Chondrocyte (in vitro differentiated cells): ENCODE measurements around the gene ELP6. TPM values are rescaled to one million over a fixed set of nuclear protein-coding genes. Genes with fewer than 3 reads are reported as not detected.

Source experiments
- DNase-seq: peaks from one replicate; pipeline ENCODE4 v3.0.0; 2021; ENCODE audit warnings: mixed read lengths, low spot score
- H3K27ac Mint-ChIP-seq: one replicate; pipeline ENCODE4 v1.8.0; 2021; ENCODE audit warnings: mild to moderate bottlenecking, moderate library complexity, mixed read lengths; ENCODE audit not compliant: unreplicated experiment
- H3K27me3 Mint-ChIP-seq: 2 replicates; pipeline ENCODE4 v1.8.0; 2021; ENCODE audit warnings: low read depth, mixed read lengths
- H3K36me3 Mint-ChIP-seq: 2 replicates; pipeline ENCODE4 v1.8.0; 2021; ENCODE audit warnings: low read depth, mixed read lengths
- H3K4me1 Mint-ChIP-seq: 2 replicates; pipeline ENCODE4 v1.8.0; 2021; ENCODE audit warnings: low read depth, mild to moderate bottlenecking, mixed read lengths
- H3K4me3 Mint-ChIP-seq: one replicate; pipeline ENCODE4 v1.8.0; 2021; ENCODE audit warnings: mild to moderate bottlenecking, moderate library complexity, mixed read lengths; ENCODE audit not compliant: unreplicated experiment
- H3K9me3 Mint-ChIP-seq: 2 replicates; pipeline ENCODE4 v1.8.0; 2021; ENCODE audit warnings: low read depth, mixed read lengths
- CTCF ChIP-seq: fragments of 200-600 bp; sonication (generic); IDR thresholded peaks from 2 replicates; pipeline ENCODE4 v1.5.0; 2021; ENCODE audit warnings: antibody characterized with exemption, mild to moderate bottlenecking, moderate library complexity
- total RNA-seq: library from RNA; stranded (reverse); gene quantifications from 3 replicates; pipeline ENCODE4 v1.2.1, GENCODE V29; 2021

The ELP6 gene
- total RNA-seq, 1 donor from 2014 or later = 30.2 TPM

- Mint-ChIP-seq H3K27me3 (no peaks in the 10 kb centered on the region), H3K9me3 (peaks cover 5% of the 10 kb centered on the region), H3K4me3 (no peak overlapping the region), H3K36me3 (no peaks in the 10 kb centered on the region), H3K4me1 (peaks cover 12% of the 10 kb centered on the region), H3K27ac (peak overlapping the region; percentile 34)
- DNase-seq = no peak
- TF ChIP-seq CTCF = no peak
Observed at GRCh38 chr3:47456984-47457383, 56.5 kb downstream of the ELP6 start.

GRCh38 chr3:47455806-47456452, 57.6 kb downstream of the ELP6 start:
- H3K27me3 Mint-ChIP-seq = no peaks in the 10 kb centered on the region
- no peak overlapping the region for H3K4me3 Mint-ChIP-seq
- TF ChIP-seq CTCF = no peak
- H3K27ac Mint-ChIP-seq = peak overlapping the region; percentile 80
- H3K4me1 Mint-ChIP-seq = peaks cover 12% of the 10 kb centered on the region
- DNase-seq = no peak
- H3K9me3 Mint-ChIP-seq = peaks cover 5% of the 10 kb centered on the region
- no peaks in the 10 kb centered on the region for H3K36me3 Mint-ChIP-seq

GRCh38 chr3:47452453-47453215, 60.9 kb downstream of the ELP6 start:
- H3K4me1 Mint-ChIP-seq = peaks cover 12% of the 10 kb centered on the region
- H3K9me3 Mint-ChIP-seq = peaks cover 8% of the 10 kb centered on the region
- H3K27me3 Mint-ChIP-seq = no peaks in the 10 kb centered on the region
- TF ChIP-seq CTCF = no peak
- no peak overlapping the region for H3K4me3 Mint-ChIP-seq
- peaks cover 3% of the 10 kb centered on the region for H3K36me3 Mint-ChIP-seq
- H3K27ac Mint-ChIP-seq = no peak overlapping the region
- DNase-seq = no peak

Other genes starting within 250 kb of the ELP6 start
- 3.9 to 4.5 TPM (median 4.3 TPM) in 3 replicates for gene KIF9, start 230.9 kb downstream of the ELP6 start, total RNA-seq
- gene KLHL18, start 230.8 kb downstream of the ELP6 start, total RNA-seq = 31.9 to 34.6 TPM (median 32.3 TPM) in 3 replicates
- 43.5 to 49.5 TPM (median 47.8 TPM) in 3 replicates for gene PTPN23, start 132.7 kb downstream of the ELP6 start, total RNA-seq
- 47.3 to 79.8 TPM (median 49.7 TPM) in 3 replicates for gene SCAP, start 37.8 kb downstream of the ELP6 start, total RNA-seq
- gene CSPG5, start 65.2 kb upstream of the ELP6 start, total RNA-seq = 1.2 to 2.8 TPM (median 2.1 TPM) in 3 replicates